HepG2 (cell line): ENCODE results near the gene TASOR. TPM values are rescaled to one million over a fixed set of nuclear protein-coding genes. Genes with fewer than 3 reads are reported as not detected.
A peak's percentile ranks its signal among the peaks of the same experiment; 100 is the strongest.

ENCODE experiments used
- CBFB ChIP-seq: sonication (generic); formaldehyde crosslinking; IDR thresholded peaks from 2 replicates; pipeline ENCODE4 v1.4.0; 2020; ENCODE audit warnings: missing genetic modification reagents
- ISX ChIP-seq: sonication (generic); formaldehyde crosslinking; conservative IDR thresholded peaks from 2 replicates; pipeline ENCODE4 v1.5.0; 2020; ENCODE audit warnings: missing genetic modification reagents
- JUND ChIP-seq: sonication (generic); formaldehyde crosslinking; IDR thresholded peaks from 2 replicates; pipeline ENCODE4 v1.8.0; 2022; ENCODE audit warnings: mild to moderate bottlenecking, missing genetic modification reagents
- PHB2 ChIP-seq: fragments of 450-650 bp; IDR thresholded peaks from 2 replicates; pipeline ENCODE4 v1.6.1; 2018; ENCODE audit not compliant: partially characterized antibody
- POLR2AphosphoS5 ChIP-seq: IDR thresholded peaks from 2 replicates; pipeline ENCODE4 v1.6.1; 2012; ENCODE audit warnings: low read depth, low read length
- RBAK ChIP-seq: sonication (generic); formaldehyde crosslinking; IDR thresholded peaks from 2 replicates; pipeline ENCODE4 v1.5.1; 2020; ENCODE audit warnings: mild to moderate bottlenecking, missing genetic modification reagents
- REXO4 ChIP-seq: sonication (generic); formaldehyde crosslinking; IDR thresholded peaks from 2 replicates; pipeline ENCODE4 v1.8.0; 2022; ENCODE audit warnings: missing genetic modification reagents, mild to moderate bottlenecking, borderline replicate concordance
- SALL1 ChIP-seq: sonication (generic); formaldehyde crosslinking; IDR thresholded peaks from 2 replicates; pipeline ENCODE4 v1.8.0; 2022; ENCODE audit warnings: mild to moderate bottlenecking, missing genetic modification reagents
- SOX5 ChIP-seq: IDR thresholded peaks from 2 replicates; pipeline ENCODE4 v1.6.1; 2016; ENCODE audit warnings: borderline replicate concordance
- WIZ ChIP-seq: sonication (generic); formaldehyde crosslinking; IDR thresholded peaks from 2 replicates; pipeline ENCODE4 v1.5.1; 2020; ENCODE audit warnings: mild to moderate bottlenecking, missing genetic modification reagents
- YY1 ChIP-seq: IDR thresholded peaks from 2 replicates; pipeline ENCODE4 v1.6.1; 2011; ENCODE audit warnings: low read length, low read depth, moderate library complexity, mild to moderate bottlenecking; ENCODE audit not compliant: insufficient read depth, insufficient replicate concordance
- ZFP82 ChIP-seq: sonication (generic); formaldehyde crosslinking; IDR thresholded peaks from 2 replicates; pipeline ENCODE4 v1.5.1; 2020; ENCODE audit warnings: mild to moderate bottlenecking, missing genetic modification reagents, borderline replicate concordance
- ZIK1 ChIP-seq: sonication (generic); formaldehyde crosslinking; IDR thresholded peaks from 2 replicates; pipeline ENCODE4 v1.5.0; 2020; ENCODE audit warnings: mild to moderate bottlenecking, low read depth, missing genetic modification reagents, borderline replicate concordance
- ZMYM3 ChIP-seq: sonication (generic); formaldehyde crosslinking; IDR thresholded peaks from 2 replicates; pipeline ENCODE4 v1.5.1; 2020; ENCODE audit warnings: mild to moderate bottlenecking, missing genetic modification reagents
- ZNF343 ChIP-seq: sonication (generic); formaldehyde crosslinking; IDR thresholded peaks from 2 replicates; pipeline ENCODE4 v1.4.0; 2020; ENCODE audit warnings: mild to moderate bottlenecking, missing genetic modification reagents
- polyA plus RNA-seq, 8 experiments: library from polyadenylated mRNA; depleted of rRNA in 3 of 8; stranded (reverse) in 7 of 8; unstranded in 1 of 8; fragments of >200 nt; fragmentation: Illumina TruSeq in 4 of 8; extraction: Trizol in 4 of 8; gene quantifications; 2 replicates each; pipeline versions ENCODE4 v1.2.1 to v1.2.3, GENCODE V29; 2011 to 2016; ENCODE audit warnings: low read depth in 4 of 8, missing spikeins in 1 of 8, mixed read lengths in 1 of 8; ENCODE audit not compliant: insufficient read depth in 1 of 8
- total RNA-seq, 5 experiments: library from RNA; depleted of rRNA; stranded (reverse); fragments of >200 nt; fragmentation: Illumina TruSeq; extraction: Trizol; gene quantifications; 2 replicates each; pipeline ENCODE4 v1.2.3, GENCODE V29; 2016; ENCODE audit warnings: low read depth in 1 of 5
- TF ChIP-seq, protein P1 (sequence below): sonication (generic); formaldehyde crosslinking; IDR thresholded peaks from 2 replicates; pipeline ENCODE4 v1.5.1; 2020; ENCODE audit warnings: mild to moderate bottlenecking, missing genetic modification reagents, borderline replicate concordance
- TF ChIP-seq, protein P2 (sequence below): sonication (generic); formaldehyde crosslinking; IDR thresholded peaks from 2 replicates; pipeline ENCODE4 v1.8.1; 2023; ENCODE audit warnings: mild to moderate bottlenecking, moderate library complexity, missing genetic modification reagents
- TF ChIP-seq, protein P3 (sequence below): sonication (generic); formaldehyde crosslinking; IDR thresholded peaks from 2 replicates; pipeline ENCODE4 v1.8.0; 2022; ENCODE audit warnings: mild to moderate bottlenecking, missing genetic modification reagents, moderate library complexity
- TF ChIP-seq, protein P4 (sequence below): sonication (generic); formaldehyde crosslinking; IDR thresholded peaks from 2 replicates; pipeline ENCODE4 v1.5.0; 2020; ENCODE audit warnings: missing genetic modification reagents

TASOR gene
- total and polyA plus RNA-seq, 2 of the 13 experiments (the other 11 are each of a cell fraction or from before 2014, with no cell fraction given): 20.1 to 32.5 TPM

DNA sequence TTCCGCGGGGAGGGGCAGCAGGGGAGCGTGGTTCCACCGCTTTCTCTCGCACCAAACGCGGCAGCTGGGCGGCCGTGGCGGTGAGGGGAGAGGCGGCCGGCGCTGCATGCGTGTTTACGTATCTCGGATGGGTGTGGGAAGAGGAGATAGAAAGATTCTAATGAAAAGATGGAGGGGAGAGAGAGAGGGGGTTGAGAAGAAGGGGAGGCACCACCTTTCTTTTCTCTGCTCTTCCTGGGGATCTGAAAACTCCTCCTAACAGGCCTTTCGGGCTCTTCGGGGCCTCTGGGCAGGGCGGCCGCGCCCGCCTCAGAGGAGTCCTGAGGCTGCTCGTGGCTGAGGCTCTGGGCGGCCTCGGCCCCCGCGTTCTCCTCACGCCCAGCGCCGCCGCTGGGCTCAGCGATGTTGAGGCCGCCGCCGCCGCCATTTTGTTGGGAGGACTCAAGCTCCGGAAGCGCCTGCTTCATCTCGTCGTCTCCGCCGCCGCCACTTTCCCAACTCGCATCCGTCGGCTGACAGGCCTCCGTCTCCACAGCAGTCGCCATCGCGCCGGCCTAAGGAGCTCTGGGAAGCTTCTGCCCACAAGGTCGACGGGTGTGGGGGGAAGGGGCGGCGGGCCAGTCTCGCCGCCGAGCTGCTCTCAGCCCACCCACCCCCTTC, 473 bp downstream of the TASOR start (continued):
- TF ChIP-seq, protein P1, sequence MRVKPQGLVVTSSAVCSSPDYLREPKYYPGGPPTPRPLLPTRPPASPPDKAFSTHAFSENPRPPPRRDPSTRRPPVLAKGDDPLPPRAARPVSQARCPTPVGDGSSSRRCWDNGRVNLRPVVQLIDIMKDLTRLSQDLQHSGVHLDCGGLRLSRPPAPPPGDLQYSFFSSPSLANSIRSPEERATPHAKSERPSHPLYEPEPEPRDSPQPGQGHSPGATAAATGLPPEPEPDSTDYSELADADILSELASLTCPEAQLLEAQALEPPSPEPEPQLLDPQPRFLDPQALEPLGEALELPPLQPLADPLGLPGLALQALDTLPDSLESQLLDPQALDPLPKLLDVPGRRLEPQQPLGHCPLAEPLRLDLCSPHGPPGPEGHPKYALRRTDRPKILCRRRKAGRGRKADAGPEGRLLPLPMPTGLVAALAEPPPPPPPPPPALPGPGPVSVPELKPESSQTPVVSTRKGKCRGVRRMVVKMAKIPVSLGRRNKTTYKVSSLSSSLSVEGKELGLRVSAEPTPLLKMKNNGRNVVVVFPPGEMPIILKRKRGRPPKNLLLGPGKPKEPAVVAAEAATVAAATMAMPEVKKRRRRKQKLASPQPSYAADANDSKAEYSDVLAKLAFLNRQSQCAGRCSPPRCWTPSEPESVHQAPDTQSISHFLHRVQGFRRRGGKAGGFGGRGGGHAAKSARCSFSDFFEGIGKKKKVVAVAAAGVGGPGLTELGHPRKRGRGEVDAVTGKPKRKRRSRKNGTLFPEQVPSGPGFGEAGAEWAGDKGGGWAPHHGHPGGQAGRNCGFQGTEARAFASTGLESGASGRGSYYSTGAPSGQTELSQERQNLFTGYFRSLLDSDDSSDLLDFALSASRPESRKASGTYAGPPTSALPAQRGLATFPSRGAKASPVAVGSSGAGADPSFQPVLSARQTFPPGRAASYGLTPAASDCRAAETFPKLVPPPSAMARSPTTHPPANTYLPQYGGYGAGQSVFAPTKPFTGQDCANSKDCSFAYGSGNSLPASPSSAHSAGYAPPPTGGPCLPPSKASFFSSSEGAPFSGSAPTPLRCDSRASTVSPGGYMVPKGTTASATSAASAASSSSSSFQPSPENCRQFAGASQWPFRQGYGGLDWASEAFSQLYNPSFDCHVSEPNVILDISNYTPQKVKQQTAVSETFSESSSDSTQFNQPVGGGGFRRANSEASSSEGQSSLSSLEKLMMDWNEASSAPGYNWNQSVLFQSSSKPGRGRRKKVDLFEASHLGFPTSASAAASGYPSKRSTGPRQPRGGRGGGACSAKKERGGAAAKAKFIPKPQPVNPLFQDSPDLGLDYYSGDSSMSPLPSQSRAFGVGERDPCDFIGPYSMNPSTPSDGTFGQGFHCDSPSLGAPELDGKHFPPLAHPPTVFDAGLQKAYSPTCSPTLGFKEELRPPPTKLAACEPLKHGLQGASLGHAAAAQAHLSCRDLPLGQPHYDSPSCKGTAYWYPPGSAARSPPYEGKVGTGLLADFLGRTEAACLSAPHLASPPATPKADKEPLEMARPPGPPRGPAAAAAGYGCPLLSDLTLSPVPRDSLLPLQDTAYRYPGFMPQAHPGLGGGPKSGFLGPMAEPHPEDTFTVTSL (CRISPR knock-in tag): 0 out of 2 replicates have a peak, but pooled peaks have one; percentile 32
- TF ChIP-seq RBAK (CRISPR knock-in tag): no peak
- no peak for TF ChIP-seq ZIK1
- 0 out of 2 replicates have a peak, but pooled peaks have one; percentile 0 for TF ChIP-seq SOX5 (CRISPR knock-in tag)
- TF ChIP-seq YY1: peak; percentile 94
- TF ChIP-seq ZNF343 (CRISPR knock-in tag): peak; percentile 16; the same call in 1 of the 2 replicates
- no peak for TF ChIP-seq REXO4
- no peak for TF ChIP-seq PHB2
- peak; percentile 64; the same call in 1 of the 2 replicates for TF ChIP-seq SALL1 (CRISPR knock-in tag)
- 0 out of 2 replicates have a peak, but pooled peaks have one; percentile 36 for TF ChIP-seq ZFP82 (CRISPR knock-in tag)
- TF ChIP-seq CBFB (CRISPR knock-in tag): no peak; the same call in 1 of the 2 replicates
- TF ChIP-seq ZMYM3: peak; percentile 68; the same call in 1 of the 2 replicates
- TF ChIP-seq JUND (CRISPR knock-in tag): no peak; the same call in 1 of the 2 replicates
- TF ChIP-seq, protein P2, sequence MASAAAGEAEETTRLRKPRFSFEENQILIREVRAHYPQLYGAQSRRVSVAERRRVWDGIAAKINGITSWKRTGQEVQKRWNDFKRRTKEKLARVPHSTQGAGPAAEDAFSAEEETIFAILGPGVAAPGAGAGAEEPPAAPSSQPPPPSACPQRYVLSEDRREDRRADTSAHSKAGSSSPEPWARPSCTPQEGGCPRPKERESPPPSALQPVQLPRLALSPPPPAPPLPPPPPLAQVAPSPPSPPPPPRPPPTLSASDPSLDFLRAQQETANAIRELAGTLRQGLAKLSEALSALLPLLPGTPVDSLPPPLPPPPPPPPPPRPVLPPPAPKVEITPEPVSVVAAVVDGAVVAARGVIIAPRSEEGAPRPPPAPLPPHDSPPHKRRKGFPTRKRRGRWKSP: 0 out of 2 replicates have a peak, but pooled peaks have one; percentile 54
- peak; percentile 15; the same call in 1 of the 2 replicates for TF ChIP-seq WIZ
- TF ChIP-seq, protein P3, sequence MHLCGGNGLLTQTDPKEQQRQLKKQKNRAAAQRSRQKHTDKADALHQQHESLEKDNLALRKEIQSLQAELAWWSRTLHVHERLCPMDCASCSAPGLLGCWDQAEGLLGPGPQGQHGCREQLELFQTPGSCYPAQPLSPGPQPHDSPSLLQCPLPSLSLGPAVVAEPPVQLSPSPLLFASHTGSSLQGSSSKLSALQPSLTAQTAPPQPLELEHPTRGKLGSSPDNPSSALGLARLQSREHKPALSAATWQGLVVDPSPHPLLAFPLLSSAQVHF (CRISPR knock-in tag): no peak
- TF ChIP-seq POLR2AphosphoS5: peak; percentile 75
- TF ChIP-seq ISX (CRISPR knock-in tag): no peak
- TF ChIP-seq, protein P4, sequence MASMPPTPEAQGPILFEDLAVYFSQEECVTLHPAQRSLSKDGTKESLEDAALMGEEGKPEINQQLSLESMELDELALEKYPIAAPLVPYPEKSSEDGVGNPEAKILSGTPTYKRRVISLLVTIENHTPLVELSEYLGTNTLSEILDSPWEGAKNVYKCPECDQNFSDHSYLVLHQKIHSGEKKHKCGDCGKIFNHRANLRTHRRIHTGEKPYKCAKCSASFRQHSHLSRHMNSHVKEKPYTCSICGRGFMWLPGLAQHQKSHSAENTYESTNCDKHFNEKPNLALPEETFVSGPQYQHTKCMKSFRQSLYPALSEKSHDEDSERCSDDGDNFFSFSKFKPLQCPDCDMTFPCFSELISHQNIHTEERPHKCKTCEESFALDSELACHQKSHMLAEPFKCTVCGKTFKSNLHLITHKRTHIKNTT: no peak
